GM12873 (cell line): Measurements from ENCODE around the gene MAN1C1.

Experiments used
- CTCF ChIP-seq: IDR thresholded peaks from 2 replicates; pipeline ENCODE4 v1.5.1; 2012; ENCODE audit warnings: low read depth, mild to moderate bottlenecking, moderate library complexity, low read length, control low read depth; ENCODE audit not compliant: insufficient read depth; ENCODE audit errors: missing control alignments

MAN1C1 gene

DNA sequence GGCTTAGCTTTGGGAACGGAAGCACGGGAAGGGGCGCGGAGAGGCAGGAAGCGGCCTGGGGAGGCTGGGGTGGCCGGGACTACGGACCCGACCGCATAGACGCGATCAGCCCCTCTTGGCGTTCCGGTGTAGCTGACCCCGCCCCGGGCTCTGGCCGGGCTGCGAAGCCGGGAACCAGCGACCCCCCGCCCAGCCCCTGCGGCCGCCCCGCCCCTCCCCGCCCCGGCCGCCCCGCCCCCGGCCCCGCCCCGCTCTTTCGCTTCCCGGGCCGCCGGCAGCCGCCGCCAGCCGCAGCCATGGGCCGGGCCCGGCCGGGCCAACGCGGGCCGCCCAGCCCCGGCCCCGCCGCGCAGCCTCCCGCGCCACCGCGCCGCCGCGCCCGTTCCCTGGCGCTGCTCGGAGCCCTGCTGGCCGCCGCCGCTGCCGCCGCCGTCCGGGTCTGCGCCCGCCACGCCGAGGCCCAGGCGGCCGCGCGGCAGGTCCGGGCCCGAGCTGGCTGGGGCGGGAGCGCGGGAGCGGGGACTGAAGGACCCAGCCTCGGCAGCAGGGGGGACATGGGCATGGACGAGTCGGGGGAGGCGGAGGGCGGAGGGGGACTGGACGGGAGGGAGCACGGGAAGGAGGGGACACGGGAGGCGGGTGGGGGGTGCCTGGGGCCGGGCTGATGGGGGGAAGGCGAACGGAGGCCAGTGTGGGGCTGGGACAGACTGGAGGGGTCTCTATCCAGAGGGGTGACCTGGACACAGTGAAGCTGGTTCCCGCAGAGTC is 183.5 kb downstream of the MAN1C1 start, which contains the start of gene SELENON:
Gene SELENON (plus strand): TSS at position 259 of the 768 bp plus-strand sequence. CDS start 38 bp downstream, at position 297.
- no peak for TF ChIP-seq CTCF

- TF ChIP-seq CTCF, result no peak
Measured at GRCh38 chr1:25800703-25801377, 184.2 kb downstream of the MAN1C1 start.

DNA sequence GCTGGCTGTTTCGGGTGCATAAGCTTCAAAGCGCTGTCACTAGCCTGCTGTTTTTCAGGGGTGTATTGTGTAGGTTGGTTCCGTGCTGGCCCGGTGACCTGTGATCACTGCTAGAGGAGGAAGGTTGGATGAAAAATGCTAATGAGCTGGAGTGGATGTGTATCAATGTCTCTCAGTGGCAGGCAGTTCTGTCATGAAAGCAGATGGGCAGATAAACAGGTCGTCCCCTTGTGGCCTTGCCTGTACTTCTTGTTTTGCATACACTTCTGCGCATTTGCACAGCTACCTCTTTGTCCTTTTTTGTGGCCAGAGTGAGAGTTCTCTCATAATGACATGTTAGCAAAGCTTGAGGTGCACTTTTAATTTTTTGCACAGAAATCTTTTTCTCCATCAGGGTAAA is 186.3 kb downstream of the MAN1C1 start:
- TF ChIP-seq CTCF, result peak; percentile 42

DNA sequence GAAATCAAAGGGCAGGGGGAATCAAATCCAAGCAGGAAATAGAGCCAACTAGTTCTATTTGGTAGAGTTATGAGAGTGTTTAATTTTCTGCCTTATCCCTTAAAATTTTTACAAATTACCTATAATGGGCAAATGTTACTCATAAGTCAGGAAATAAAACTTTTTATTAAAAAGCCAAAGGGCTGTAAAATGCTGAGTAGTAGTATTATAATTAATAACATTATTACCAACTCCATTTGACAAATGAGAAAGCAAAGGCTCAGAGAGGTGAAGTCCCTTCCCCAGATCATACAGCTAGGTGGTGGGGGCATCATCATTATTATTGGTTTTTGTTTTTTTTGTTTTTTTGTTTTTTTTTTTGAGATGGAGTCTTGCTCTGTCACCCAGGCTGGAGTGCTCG is 186.8 kb downstream of the MAN1C1 start:
- TF ChIP-seq CTCF, result no peak

GRCh38 chr1:25804244-25804963 is 187.8 kb downstream of the MAN1C1 start:
- TF ChIP-seq CTCF, result no peak

DNA sequence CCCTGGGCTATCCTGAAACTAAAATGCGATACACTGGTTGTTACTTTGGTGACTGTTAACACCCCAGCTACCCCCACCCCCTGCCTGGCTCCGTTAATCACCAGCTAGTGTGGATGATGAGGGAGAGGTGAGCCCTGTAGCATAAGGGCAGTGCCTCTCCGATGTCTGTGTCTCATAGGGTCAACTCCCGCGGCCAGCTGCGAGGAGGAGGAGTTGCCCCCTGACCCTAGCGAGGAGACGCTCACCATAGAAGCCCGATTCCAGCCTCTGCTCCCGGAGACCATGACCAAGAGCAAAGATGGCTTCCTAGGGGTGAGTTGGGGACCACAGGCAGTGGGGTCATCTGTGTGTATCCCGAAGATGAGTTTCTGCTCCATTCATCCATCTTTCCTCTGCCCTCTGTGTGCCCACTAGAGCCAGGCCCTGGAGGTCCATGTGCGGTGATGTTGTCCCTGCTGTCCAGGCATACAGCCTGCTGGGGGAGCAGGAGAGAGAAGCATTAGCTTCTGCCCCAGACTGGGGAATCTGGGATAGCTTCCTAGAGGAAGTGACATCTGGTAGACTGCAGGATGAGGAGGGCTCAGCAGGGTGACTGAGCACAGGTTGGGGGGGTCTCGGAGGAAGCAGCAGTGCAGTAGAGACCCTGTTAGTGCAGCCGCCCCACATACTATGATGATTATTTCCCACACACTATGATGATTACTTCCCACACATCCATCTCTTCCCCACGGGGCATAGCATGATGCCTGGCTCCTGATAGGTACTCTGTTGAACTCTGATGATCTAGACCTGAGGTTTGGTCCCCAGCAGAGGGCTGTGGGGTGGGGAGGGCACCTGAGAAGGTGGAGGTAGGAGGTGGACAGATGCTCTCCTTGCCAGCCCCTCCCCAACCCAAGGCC is 188.6 kb downstream of the MAN1C1 start:
- TF ChIP-seq CTCF, result no peak

DNA sequence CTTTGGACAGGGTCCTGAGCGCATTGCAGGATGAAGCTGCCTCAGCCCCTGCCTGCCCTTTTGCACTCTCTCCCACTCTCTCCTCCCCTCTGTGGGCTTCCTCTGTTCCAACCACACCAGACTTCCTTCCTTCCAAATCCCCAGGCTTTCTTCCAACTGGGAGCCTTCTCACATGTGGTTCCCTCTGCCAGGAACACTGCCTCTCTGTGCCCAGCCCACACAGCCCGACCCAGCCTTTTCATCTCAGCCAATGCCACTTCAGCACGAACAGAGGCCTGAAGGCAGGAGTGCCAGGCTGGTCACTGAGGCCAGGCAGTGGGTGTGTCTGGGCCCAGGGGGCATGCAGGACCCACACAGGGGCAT is 189.3 kb downstream of the MAN1C1 start:
- no peak for TF ChIP-seq CTCF
